H9 (cell line): ENCODE data around the gene FAM210B. TPM values are rescaled to one million over a fixed set of nuclear protein-coding genes. Genes with fewer than 3 reads are reported as not detected.

Source experiments
- DNase-seq: peaks from one replicate; pipeline ENCODE4 v3.0.0-alpha.2; 2017
- H2AFZ ChIP-seq: one replicate; pipeline ENCODE4 v1.6.1; 2013; ENCODE audit warnings: mild to moderate bottlenecking, low read length, control low read depth, moderate library complexity
- H2AK5ac ChIP-seq: 2 replicates; pipeline ENCODE4 v1.6.1; 2013; ENCODE audit warnings: low read length, control low read depth, mixed read lengths; ENCODE audit not compliant: insufficient read length
- H2BK120ac ChIP-seq: one replicate; pipeline ENCODE4 v1.6.1; 2013; ENCODE audit warnings: low read depth, mild to moderate bottlenecking, low read length, control low read depth, inconsistent platforms; ENCODE audit not compliant: poor library complexity, severe bottlenecking
- H2BK12ac ChIP-seq: 2 replicates; pipeline ENCODE4 v1.6.1; 2013; ENCODE audit warnings: low read length, control low read depth, mixed read lengths, low read depth; ENCODE audit not compliant: insufficient read length
- H2BK15ac ChIP-seq: 2 replicates; pipeline ENCODE4 v1.6.1; 2013; ENCODE audit warnings: low read depth, low read length, control low read depth
- H2BK20ac ChIP-seq: one replicate; pipeline ENCODE4 v1.6.1; 2013; ENCODE audit warnings: low read depth, mild to moderate bottlenecking, low read length, control low read depth, inconsistent platforms; ENCODE audit not compliant: poor library complexity, severe bottlenecking
- H2BK5ac ChIP-seq: 2 replicates; pipeline ENCODE4 v1.6.1; 2013; ENCODE audit warnings: low read length, control low read depth, mixed read lengths; ENCODE audit not compliant: insufficient read length
- H3K14ac ChIP-seq: 2 replicates; pipeline ENCODE4 v1.6.1; 2013; ENCODE audit warnings: low read length, control low read depth; ENCODE audit not compliant: insufficient read depth
- H3K18ac ChIP-seq: 2 replicates; pipeline ENCODE4 v1.6.1; 2013; ENCODE audit warnings: low read depth, mild to moderate bottlenecking, mixed read lengths, low read length, control low read depth; ENCODE audit not compliant: insufficient read length
- H3K23ac ChIP-seq: 2 replicates; pipeline ENCODE4 v1.6.1; 2013; ENCODE audit warnings: low read length, control low read depth, mixed read lengths, low read depth; ENCODE audit not compliant: insufficient read length
- H3K23me2 ChIP-seq: 2 replicates; pipeline ENCODE4 v1.6.1; 2013; ENCODE audit warnings: low read depth, mild to moderate bottlenecking, mixed read lengths, low read length, control low read depth; ENCODE audit not compliant: insufficient read length, poor library complexity, severe bottlenecking
- H3K27ac ChIP-seq: 2 replicates; pipeline ENCODE4 v1.5.1; 2013; ENCODE audit warnings: low read length, control low read depth, mixed read lengths, low read depth; ENCODE audit not compliant: insufficient read length
- H3K27me3 ChIP-seq: 2 replicates; pipeline ENCODE4 v1.6.1; 2013; ENCODE audit warnings: low read length, control low read depth, inconsistent platforms; ENCODE audit not compliant: insufficient read depth
- H3K4ac ChIP-seq: 2 replicates; pipeline ENCODE4 v1.6.1; 2013; ENCODE audit warnings: low read depth, mild to moderate bottlenecking, control low read depth, inconsistent platforms, low read length, moderate library complexity
- H3K4me1 ChIP-seq: 2 replicates; pipeline ENCODE4 v1.6.1; 2013; ENCODE audit warnings: low read length, control low read depth, inconsistent platforms; ENCODE audit not compliant: insufficient read depth
- H3K4me2 ChIP-seq: 2 replicates; pipeline ENCODE4 v1.6.1; 2013; ENCODE audit warnings: low read length, control low read depth, mixed read lengths; ENCODE audit not compliant: insufficient read length, insufficient read depth
- H3K56ac ChIP-seq: 2 replicates; pipeline ENCODE4 v1.6.1; 2013; ENCODE audit warnings: low read depth, mild to moderate bottlenecking, mixed read lengths, low read length, control low read depth; ENCODE audit not compliant: insufficient read length
- H3K79me1 ChIP-seq: 2 replicates; pipeline ENCODE4 v1.6.1; 2013; ENCODE audit warnings: low read depth, mild to moderate bottlenecking, moderate library complexity, low read length, control low read depth, inconsistent platforms; ENCODE audit not compliant: insufficient read depth, poor library complexity, severe bottlenecking
- H3K79me2 ChIP-seq: 2 replicates; pipeline ENCODE4 v1.6.1; 2013; ENCODE audit warnings: low read length, control low read depth, inconsistent platforms; ENCODE audit not compliant: insufficient read depth
- H3K9ac ChIP-seq: 2 replicates; pipeline ENCODE4 v1.6.1; 2013; ENCODE audit warnings: low read length, control low read depth, mixed read lengths; ENCODE audit not compliant: insufficient read length; ENCODE audit errors: extremely low read depth
- H3K9me3 ChIP-seq: one replicate; pipeline ENCODE4 v1.6.1; 2013; ENCODE audit warnings: low read depth, low read length, inconsistent platforms; ENCODE audit not compliant: control insufficient read depth
- H3T11ph ChIP-seq: one replicate; pipeline ENCODE4 v1.6.1; 2013; ENCODE audit warnings: mild to moderate bottlenecking, low read length, control low read depth, inconsistent platforms
- H4K20me1 ChIP-seq: one replicate; pipeline ENCODE4 v1.6.1; 2013; ENCODE audit not compliant: control insufficient read depth, insufficient read length, insufficient read depth
- H4K5ac ChIP-seq: 2 replicates; pipeline ENCODE4 v1.6.1; 2013; ENCODE audit warnings: low read depth, mild to moderate bottlenecking, mixed read lengths, low read length, control low read depth; ENCODE audit not compliant: insufficient read length
- H4K8ac ChIP-seq: replicated peaks from 2 replicates; pipeline ENCODE4 v1.6.1; 2013; ENCODE audit warnings: low read length, control low read depth, mixed read lengths, low read depth; ENCODE audit not compliant: insufficient read length
- H4K91ac ChIP-seq: 2 replicates; pipeline ENCODE4 v1.6.1; 2013; ENCODE audit warnings: low read depth, mild to moderate bottlenecking, moderate library complexity, mixed read lengths, low read length, control low read depth; ENCODE audit not compliant: insufficient read length
- H3K27ac Mint-ChIP-seq, 3 experiments: 2 replicates in 2 of 3; 3 replicates in 1 of 3; pipeline ENCODE4 v1.8.0; 2020 to 2021; ENCODE audit warnings: mixed read lengths in 3 of 3, mild to moderate bottlenecking in 1 of 3, moderate library complexity in 1 of 3
- H3K27me3 Mint-ChIP-seq: 2 replicates; pipeline ENCODE4 v1.8.0; 2021; ENCODE audit warnings: low read depth, mild to moderate bottlenecking, moderate library complexity, mixed read lengths
- H3K36me3 Mint-ChIP-seq, 3 experiments: 2 replicates in 2 of 3; 3 replicates in 1 of 3; pipeline ENCODE4 v1.8.0; 2020 to 2021; ENCODE audit warnings: low read depth in 3 of 3, mixed read lengths in 3 of 3; ENCODE audit not compliant: insufficient read depth in 1 of 3
- H3K4me1 Mint-ChIP-seq, 2 experiments: 2 replicates each; pipeline ENCODE4 v1.8.0; 2020; ENCODE audit warnings: mixed read lengths in 2 of 2
- H3K4me3 Mint-ChIP-seq, 2 experiments: 2 replicates in 1 of 2; 3 replicates in 1 of 2; pipeline ENCODE4 v1.8.0; 2020 to 2021; ENCODE audit warnings: mild to moderate bottlenecking in 2 of 2, mixed read lengths in 2 of 2, moderate library complexity in 1 of 2
- H3K9me3 Mint-ChIP-seq, 2 experiments: 2 replicates in 1 of 2; 3 replicates in 1 of 2; pipeline ENCODE4 v1.8.0; 2020; ENCODE audit warnings: mild to moderate bottlenecking in 2 of 2, mixed read lengths in 2 of 2, moderate library complexity in 1 of 2
- CTCF ChIP-seq: fragments of 200-600 bp; sonication (generic); conservative IDR thresholded peaks from 3 replicates; pipeline ENCODE4 v1.8.0; 2021; ENCODE audit warnings: antibody characterized with exemption, mild to moderate bottlenecking
- WGBS: extraction: QIAGEN DNeasy Blood & Tissue Kit; methylation state at CpG from one replicate; pipeline ENCODE4 v1.1.7; 2013; ENCODE audit warnings: missing lambda C conversion rate, low lambda C conversion rate, mixed read lengths; ENCODE audit not compliant: insufficient read length; ENCODE audit errors: extremely low coverage; 5-methylcytosine and 5-hydroxymethylcytosine counted together
- total RNA-seq: library from RNA; stranded (reverse); gene quantifications from 2 replicates; pipeline ENCODE4 v1.2.1, GENCODE V29; 2021

Gene FAM210B
- total RNA-seq, 1 experiment from 2014 or later, result 24.2 TPM

GRCh38 chr20:56359212-56360132 lies 698 bp downstream of the FAM210B start:
- Histone ChIP-seq H3K23me2 (peaks cover 11% of the 10 kb centered on the region), H3T11ph (no peak overlapping the region), H2BK15ac (no peak overlapping the region), H3K4ac (no peak overlapping the region), H3K18ac (no peak overlapping the region), H3K27ac (no peak overlapping the region), H4K8ac (no peak overlapping the region), H2BK12ac (no peak overlapping the region), H3K23ac (no peak overlapping the region), H3K56ac (no peak overlapping the region), H3K9me3 (no peaks in the 10 kb centered on the region), H3K79me1 (no peaks in the 10 kb centered on the region), H2AK5ac (no peak overlapping the region), H3K4me1 (no peaks in the 10 kb centered on the region), H2BK5ac (no peak overlapping the region), H3K14ac (peak overlapping the region; percentile 17; the same call in 1 of the 2 replicates), H2BK20ac (no peak overlapping the region), H4K91ac (no peak overlapping the region), H3K4me2 (peak overlapping the region; percentile 89), H2AFZ (no peak overlapping the region), H4K20me1 (no peaks in the 10 kb centered on the region), H4K5ac (no peak overlapping the region), H3K9ac (peak overlapping the region; percentile 10), H2BK120ac (no peak overlapping the region), H3K79me2 (no peaks in the 10 kb centered on the region), H3K27me3 (no peaks in the 10 kb centered on the region)
- DNase-seq, result peak; percentile 39
- peak overlapping the region; percentile 79 to 85 for H3K4me3 Mint-ChIP-seq
- peaks cover 19 to 23% of the 10 kb centered on the region in 2 experiments for H3K4me1 Mint-ChIP-seq
- WGBS, result no CpG with 5 or more reads among the region's 51 CpGs
- TF ChIP-seq CTCF, result no peak
- H3K9me3 Mint-ChIP-seq, result no peaks in the 10 kb centered on the region
- H3K36me3 Mint-ChIP-seq, result no peaks in the 10 kb centered on the region; a peak in 2 of 7 replicates
- no peak overlapping the region; a peak in 1 of 7 replicates for H3K27ac Mint-ChIP-seq
- H3K27me3 Mint-ChIP-seq, result no peaks in the 10 kb centered on the region; the same call in 1 of the 2 replicates
